Measurements from ENCODE around the gene ADCK1.

Gene ADCK1

DNA sequence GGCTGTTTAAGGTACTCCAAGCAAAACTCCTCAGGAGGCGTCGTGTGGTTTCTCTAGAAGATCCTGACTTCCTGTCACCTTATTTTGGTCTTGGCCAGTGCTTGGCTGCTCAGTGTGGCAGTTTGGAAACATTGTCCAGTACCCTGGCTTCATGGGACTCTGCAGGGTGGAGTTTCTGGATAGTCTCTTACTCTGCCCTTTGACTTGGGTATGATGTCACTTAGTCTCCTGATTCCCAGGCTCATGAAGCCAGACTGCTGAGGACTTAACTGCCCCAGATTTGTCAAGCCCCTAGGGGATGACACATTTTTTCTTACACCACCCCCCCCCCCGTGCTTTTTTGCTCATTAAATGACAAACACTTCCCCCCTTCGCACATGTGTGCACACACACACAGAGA is 82.7 kb downstream of the ADCK1 start:
- H3K4me2 ChIP-seq (ENCODE audit: low read length) = no peak overlapping the region
- no peaks in the 10 kb centered on the region for H3K36me3 ChIP-seq (replicated peaks; ENCODE audit: low read depth, low read length)
- H4K20me1 ChIP-seq (ENCODE audit: insufficient read depth, low read length) = no peaks in the 10 kb centered on the region
- H3K79me2 ChIP-seq (ENCODE audit: low read length) = no peaks in the 10 kb centered on the region
- H2AFZ ChIP-seq (ENCODE audit: low read depth, low read length) = no peak overlapping the region
- H3K4me1 ChIP-seq (ENCODE audit: low read length) = no peaks in the 10 kb centered on the region
- TF ChIP-seq, protein P1, sequence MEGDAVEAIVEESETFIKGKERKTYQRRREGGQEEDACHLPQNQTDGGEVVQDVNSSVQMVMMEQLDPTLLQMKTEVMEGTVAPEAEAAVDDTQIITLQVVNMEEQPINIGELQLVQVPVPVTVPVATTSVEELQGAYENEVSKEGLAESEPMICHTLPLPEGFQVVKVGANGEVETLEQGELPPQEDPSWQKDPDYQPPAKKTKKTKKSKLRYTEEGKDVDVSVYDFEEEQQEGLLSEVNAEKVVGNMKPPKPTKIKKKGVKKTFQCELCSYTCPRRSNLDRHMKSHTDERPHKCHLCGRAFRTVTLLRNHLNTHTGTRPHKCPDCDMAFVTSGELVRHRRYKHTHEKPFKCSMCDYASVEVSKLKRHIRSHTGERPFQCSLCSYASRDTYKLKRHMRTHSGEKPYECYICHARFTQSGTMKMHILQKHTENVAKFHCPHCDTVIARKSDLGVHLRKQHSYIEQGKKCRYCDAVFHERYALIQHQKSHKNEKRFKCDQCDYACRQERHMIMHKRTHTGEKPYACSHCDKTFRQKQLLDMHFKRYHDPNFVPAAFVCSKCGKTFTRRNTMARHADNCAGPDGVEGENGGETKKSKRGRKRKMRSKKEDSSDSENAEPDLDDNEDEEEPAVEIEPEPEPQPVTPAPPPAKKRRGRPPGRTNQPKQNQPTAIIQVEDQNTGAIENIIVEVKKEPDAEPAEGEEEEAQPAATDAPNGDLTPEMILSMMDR (IDR thresholded peaks at IDR 0.05; ENCODE audit: low read depth, low read length) = no peak
- no peak for TF ChIP-seq EZH2phosphoT487 (IDR thresholded peaks at IDR 0.05; ENCODE audit: low read depth)
- no peak overlapping the region for H3K4me3 ChIP-seq (ENCODE audit: low read length)
- H3K9me3 ChIP-seq (ENCODE audit: insufficient read depth, low read length) = no peaks in the 10 kb centered on the region
- no peak overlapping the region for H3K9ac ChIP-seq (ENCODE audit: low read length)
- H3K27ac ChIP-seq (ENCODE audit: low read length) = no peak overlapping the region
- H3K27me3 ChIP-seq (ENCODE audit: low read depth, low read length) = no peaks in the 10 kb centered on the region

DNA sequence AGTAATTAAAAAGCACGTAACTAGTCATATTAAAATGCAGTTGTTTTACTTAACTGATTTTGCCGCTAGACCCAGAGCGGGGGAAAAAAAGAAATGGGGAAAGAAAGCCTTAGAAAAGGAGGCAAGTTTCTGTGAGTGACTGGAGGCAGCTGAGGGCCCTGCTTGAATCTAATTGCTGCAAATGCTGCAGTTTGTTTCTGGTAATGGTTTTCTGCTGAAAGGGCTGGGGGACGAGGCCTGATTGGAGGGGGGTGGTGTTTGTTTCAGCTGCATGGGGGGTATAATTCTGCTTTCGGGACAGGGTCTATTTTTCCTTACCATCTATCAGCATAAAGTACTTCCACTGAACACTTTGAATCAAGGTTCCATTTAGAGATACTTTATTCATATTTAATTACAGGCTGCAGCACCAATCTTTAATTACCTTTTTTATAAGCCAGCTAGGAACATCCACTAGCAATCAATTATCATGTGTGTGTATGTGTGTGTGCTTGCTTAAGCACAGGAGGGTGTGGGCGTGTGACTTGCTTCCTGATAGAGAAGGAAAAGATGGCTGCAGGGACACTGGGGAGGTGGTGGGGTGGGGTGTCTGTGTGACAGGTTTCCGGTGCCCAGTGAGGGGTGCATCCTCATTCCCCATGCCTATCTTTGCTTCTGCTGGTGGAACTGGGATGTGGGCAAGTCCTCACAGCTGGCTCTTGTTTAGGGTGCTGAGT is 83.4 kb downstream of the ADCK1 start:
- no peaks in the 10 kb centered on the region for H3K9me3 ChIP-seq (ENCODE audit: insufficient read depth, low read length)
- no peak overlapping the region for H3K4me2 ChIP-seq (ENCODE audit: low read length)
- no peaks in the 10 kb centered on the region for H3K36me3 ChIP-seq (replicated peaks; ENCODE audit: low read depth, low read length)
- H3K9ac ChIP-seq (ENCODE audit: low read length) = no peak overlapping the region
- TF ChIP-seq, protein P1 (IDR thresholded peaks at IDR 0.05; ENCODE audit: low read depth, low read length) = no peak
- TF ChIP-seq EZH2phosphoT487 (IDR thresholded peaks at IDR 0.05; ENCODE audit: low read depth) = no peak
- H3K27me3 ChIP-seq (ENCODE audit: low read depth, low read length) = no peaks in the 10 kb centered on the region
- H3K79me2 ChIP-seq (ENCODE audit: low read length) = no peaks in the 10 kb centered on the region
- H3K4me1 ChIP-seq (ENCODE audit: low read length) = no peaks in the 10 kb centered on the region
- H2AFZ ChIP-seq (ENCODE audit: low read depth, low read length) = no peak overlapping the region
- no peaks in the 10 kb centered on the region for H4K20me1 ChIP-seq (ENCODE audit: insufficient read depth, low read length)
- no peak overlapping the region for H3K4me3 ChIP-seq (ENCODE audit: low read length)
- H3K27ac ChIP-seq (ENCODE audit: low read length) = no peak overlapping the region

DNA sequence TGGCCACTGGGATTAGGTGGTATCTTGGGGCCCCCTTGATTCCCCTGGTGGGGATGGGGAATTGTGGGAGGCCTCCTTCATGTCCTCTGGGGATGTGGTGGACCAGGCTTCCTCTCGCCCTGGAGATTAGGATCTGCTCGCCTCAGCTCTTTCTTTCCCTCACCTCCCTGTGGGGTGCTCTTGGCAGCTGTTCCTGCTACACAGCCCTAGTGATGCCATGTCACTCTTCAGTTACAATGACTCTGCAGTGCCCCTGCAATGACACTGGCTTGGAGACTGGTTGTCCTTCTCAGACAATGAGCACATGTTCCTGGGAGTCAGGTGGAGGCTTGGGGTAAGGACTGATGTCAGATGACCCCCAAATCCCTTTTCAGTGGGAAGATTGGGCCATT is 83.9 kb downstream of the ADCK1 start:
- Histone ChIP-seq H3K36me3 (replicated peaks; ENCODE audit: low read depth, low read length) (no peaks in the 10 kb centered on the region), H3K9ac (ENCODE audit: low read length) (no peak overlapping the region), H2AFZ (ENCODE audit: low read depth, low read length) (no peak overlapping the region), H3K9me3 (ENCODE audit: insufficient read depth, low read length) (no peaks in the 10 kb centered on the region), H3K4me1 (ENCODE audit: low read length) (no peaks in the 10 kb centered on the region), H4K20me1 (ENCODE audit: insufficient read depth, low read length) (no peaks in the 10 kb centered on the region), H3K4me2 (ENCODE audit: low read length) (no peak overlapping the region), H3K27me3 (ENCODE audit: low read depth, low read length) (no peaks in the 10 kb centered on the region), H3K27ac (ENCODE audit: low read length) (no peak overlapping the region), H3K4me3 (ENCODE audit: low read length) (no peak overlapping the region), H3K79me2 (ENCODE audit: low read length) (no peaks in the 10 kb centered on the region)
- TF ChIP-seq EZH2phosphoT487 (IDR thresholded peaks at IDR 0.05; ENCODE audit: low read depth) = no peak
- TF ChIP-seq, protein P1 (IDR thresholded peaks at IDR 0.05; ENCODE audit: low read depth, low read length) = no peak

DNA sequence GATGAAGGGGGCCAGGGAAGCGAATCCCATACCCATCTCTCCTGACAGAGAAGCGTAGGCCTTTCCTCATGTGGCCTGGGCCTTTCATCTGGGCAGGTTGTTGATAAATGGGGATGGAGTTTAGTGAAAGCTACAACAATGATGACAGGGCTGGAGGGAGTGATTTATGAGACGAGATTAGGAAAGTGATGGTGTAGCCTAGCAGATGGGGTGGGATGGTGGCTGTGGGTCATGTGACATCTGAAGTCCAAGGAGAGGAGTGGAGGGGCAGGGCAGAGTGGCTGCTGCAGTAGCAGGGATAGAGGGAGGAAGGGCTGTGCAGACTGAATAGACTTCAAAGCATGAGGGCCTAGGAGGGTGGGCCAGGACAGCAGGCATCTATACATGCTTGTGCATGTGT is 85.5 kb downstream of the ADCK1 start:
- Histone ChIP-seq H3K36me3 (replicated peaks; ENCODE audit: low read depth, low read length) (no peaks in the 10 kb centered on the region), H2AFZ (ENCODE audit: low read depth, low read length) (no peak overlapping the region), H3K4me2 (ENCODE audit: low read length) (no peak overlapping the region), H3K4me1 (ENCODE audit: low read length) (no peaks in the 10 kb centered on the region), H4K20me1 (ENCODE audit: insufficient read depth, low read length) (no peaks in the 10 kb centered on the region), H3K9ac (ENCODE audit: low read length) (no peak overlapping the region), H3K79me2 (ENCODE audit: low read length) (no peaks in the 10 kb centered on the region), H3K9me3 (ENCODE audit: insufficient read depth, low read length) (no peaks in the 10 kb centered on the region), H3K4me3 (ENCODE audit: low read length) (no peak overlapping the region), H3K27me3 (ENCODE audit: low read depth, low read length) (no peaks in the 10 kb centered on the region), H3K27ac (ENCODE audit: low read length) (no peak overlapping the region)
- TF ChIP-seq, protein P1 (IDR thresholded peaks at IDR 0.05; ENCODE audit: low read depth, low read length) = no peak
- TF ChIP-seq EZH2phosphoT487 (IDR thresholded peaks at IDR 0.05; ENCODE audit: low read depth) = no peak

Measured in OCI-LY3 (cell line).